Testis (tissue), 3 donors: ENCODE results near the gene FEV. TPM values are rescaled to one million over a fixed set of nuclear protein-coding genes. Genes with fewer than 3 reads are reported as not detected.

Experiments
- DNase-seq: peaks from one replicate; pipeline ENCODE4 v3.0.0-alpha.2; 2019
- H3K27ac ChIP-seq, 2 donors: fragments of 200-600 bp; sonication (generic); one replicate each; pipeline ENCODE4 v1.5.1; 2019
- H3K27me3 ChIP-seq: fragments of 200-600 bp; sonication (generic); one replicate; pipeline ENCODE4 v1.5.1; 2019
- H3K36me3 ChIP-seq: fragments of 200-600 bp; sonication (generic); one replicate; pipeline ENCODE4 v1.5.1; 2017; ENCODE audit warnings: low read depth; ENCODE audit errors: missing control alignments
- H3K4me1 ChIP-seq: fragments of 200-600 bp; sonication (generic); one replicate; pipeline ENCODE4 v1.5.1; 2019
- H3K4me3 ChIP-seq, 2 donors: fragments of 200-600 bp; sonication (generic); one replicate each; pipeline ENCODE4 v1.5.1; 2017 to 2019
- H3K9me3 ChIP-seq: fragments of 200-600 bp; sonication (generic); one replicate; pipeline ENCODE4 v1.5.1; 2017
- CTCF ChIP-seq, 3 experiments: fragments of 450-650 bp in 2 of 3; fragments of 200-600 bp in 1 of 3; sonication (generic) in 1 of 3; IDR thresholded peaks; one replicate each; pipeline ENCODE4 v1.5.1; 2016 to 2019; ENCODE audit warnings: antibody characterized with exemption in 3 of 3, mild to moderate bottlenecking in 2 of 3, moderate library complexity in 1 of 3
- POLR2A ChIP-seq: fragments of 450-650 bp; IDR thresholded peaks from one replicate; pipeline ENCODE4 v1.6.1; 2017; ENCODE audit warnings: antibody characterized with exemption, mild to moderate bottlenecking, moderate library complexity
- WGBS, 2 donors: methylation state at CpG; one replicate each; pipeline ENCODE4 v1.1.5; 2018; 5-methylcytosine and 5-hydroxymethylcytosine counted together
- intact Hi-C: fragments of 100-400 bp; cut with DNase I; formaldehyde crosslinking; loops from one replicate; pipeline ENCODE4 v1.15.1; 2023; ENCODE audit warnings: low total_unique reads
- polyA plus RNA-seq: library from polyadenylated mRNA; stranded (reverse); fragments of 350-450 nt; fragmentation: Illumina TruSeq; extraction: RNeasy Lipid Tissue Mini Kit (QIAGEN cat#74804); gene quantifications from one replicate; pipeline ENCODE4 v1.2.3, GENCODE V29; 2014; ENCODE audit warnings: low read depth, low replicate concordance; ENCODE audit not compliant: insufficient read depth
- total RNA-seq, 2 donors: library from RNA; depleted of rRNA; stranded (reverse); fragments of >200 nt; gene quantifications; one replicate each; pipeline ENCODE4 v1.2.3, GENCODE V29; 2016

The FEV gene
- total and polyA plus RNA-seq, 3 donors from 2014 or later: not detected

DNA sequence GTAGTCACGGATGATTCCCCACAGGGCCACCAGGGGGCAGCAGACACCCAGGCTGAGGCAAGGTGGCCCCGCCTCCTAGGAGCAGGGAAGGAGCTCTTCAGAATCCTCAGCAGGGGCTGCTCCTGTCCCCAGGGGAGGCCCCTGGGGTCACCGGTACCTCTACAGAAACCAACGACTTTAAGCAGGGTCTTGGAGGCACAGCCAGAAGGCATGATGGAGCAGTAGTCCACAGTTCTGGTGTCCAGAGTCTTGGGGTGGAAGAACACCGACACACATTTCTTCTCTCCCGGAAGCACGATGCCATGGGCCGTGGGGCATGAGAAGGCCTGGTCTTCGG is 44.8 kb upstream of the FEV start:
- DNase-seq: peak; percentile 89
- TF ChIP-seq POLR2A (no peak), CTCF (IDR thresholded peaks at IDR 0.05) (peak; percentile 83 to 96 (median 87))
- Histone ChIP-seq H3K27ac (no peak overlapping the region), H3K36me3 (no peaks in the 10 kb centered on the region), H3K27me3 (no peaks in the 10 kb centered on the region), H3K4me3 (no peak overlapping the region), H3K4me1 (no peaks in the 10 kb centered on the region), H3K9me3 (no peaks in the 10 kb centered on the region)
- intact Hi-C loops: no loop called here
- 44 to 56% methylated on average over 7 to 9 of the region's 9 CpGs for WGBS, 2 donors

GRCh38 chr2:219028996-219029828 is 44.2 kb upstream of the FEV start:
- intact Hi-C loops: no loop called here
- Histone ChIP-seq H3K4me3 (no peak overlapping the region), H3K9me3 (no peaks in the 10 kb centered on the region), H3K4me1 (no peaks in the 10 kb centered on the region), H3K27me3 (no peaks in the 10 kb centered on the region), H3K27ac (no peak overlapping the region), H3K36me3 (no peaks in the 10 kb centered on the region)
- TF ChIP-seq CTCF (IDR thresholded peaks at IDR 0.05): no peak
- TF ChIP-seq POLR2A: no peak
- 76 to 93% methylated on average over 6 to 13 of the region's 13 CpGs for WGBS, 2 donors
- DNase-seq: no peak

DNA sequence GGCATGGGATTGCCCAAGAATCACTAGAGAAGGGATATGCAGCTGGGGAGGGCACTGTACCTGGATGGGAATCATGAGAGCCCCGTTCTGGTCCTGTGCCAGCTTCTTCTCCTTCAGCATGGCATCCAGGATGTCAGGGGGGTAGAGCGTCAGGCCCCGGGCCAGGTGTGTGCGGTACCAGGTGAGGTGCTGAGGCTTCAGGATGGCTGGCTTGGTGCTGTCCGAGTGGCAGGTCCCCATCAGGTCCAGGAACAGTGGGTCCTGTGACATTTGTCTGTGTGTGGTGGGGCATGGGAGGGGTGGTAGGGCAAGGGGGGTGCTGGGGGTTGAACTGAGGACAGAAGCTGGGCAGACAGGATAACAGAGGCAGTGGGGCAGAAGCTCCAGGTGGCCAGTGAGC is 43.2 kb upstream of the FEV start:
- Histone ChIP-seq H3K4me3 (no peak overlapping the region), H3K27me3 (no peaks in the 10 kb centered on the region), H3K36me3 (no peaks in the 10 kb centered on the region), H3K9me3 (no peaks in the 10 kb centered on the region), H3K27ac (no peak overlapping the region), H3K4me1 (no peaks in the 10 kb centered on the region)
- TF ChIP-seq POLR2A (no peak), CTCF (IDR thresholded peaks at IDR 0.05) (no peak)
- 78 to 86% methylated on average over 5 of the region's 5 CpGs for WGBS, 2 donors
- intact Hi-C loops: no loop called here
- DNase-seq: no peak

DNA sequence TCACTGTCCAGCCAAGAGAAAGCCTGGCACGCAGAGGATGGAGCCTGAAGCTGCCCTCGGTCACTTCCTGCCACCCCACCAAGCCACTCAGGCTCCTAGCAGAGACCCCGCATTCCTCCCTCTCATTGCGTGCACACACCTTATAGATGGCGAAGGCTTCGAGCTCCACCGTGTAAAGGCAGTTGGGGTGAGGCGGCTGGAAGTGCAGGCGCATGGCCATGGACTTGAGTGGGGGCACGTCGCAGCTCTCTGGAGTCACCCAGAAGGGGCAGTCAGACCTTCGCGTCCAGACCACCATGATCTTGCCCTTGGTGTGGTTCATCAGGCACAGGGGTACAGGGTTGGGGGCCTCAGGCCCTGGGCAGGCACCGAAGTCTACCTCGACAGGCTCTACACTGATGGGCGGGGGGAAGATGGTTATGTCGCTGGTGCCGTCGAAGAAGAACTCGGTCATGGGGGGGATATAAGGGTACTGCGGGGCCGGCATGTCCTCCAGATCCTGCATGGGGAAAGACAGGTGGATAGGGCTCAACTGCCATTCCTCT is 42.6 kb upstream of the FEV start:
- WGBS, 2 donors: 90 to 96% methylated on average over 21 to 22 of the region's 22 CpGs
- H3K4me3 ChIP-seq: no peak overlapping the region
- no peaks in the 10 kb centered on the region for H3K4me1 ChIP-seq
- intact Hi-C loops: no loop called here
- H3K9me3 ChIP-seq: no peaks in the 10 kb centered on the region
- no peaks in the 10 kb centered on the region for H3K27me3 ChIP-seq
- no peak overlapping the region for H3K27ac ChIP-seq
- TF ChIP-seq CTCF (IDR thresholded peaks at IDR 0.05) (no peak), POLR2A (no peak)
- no peaks in the 10 kb centered on the region for H3K36me3 ChIP-seq
- no peak for DNase-seq

- Histone ChIP-seq H3K4me1 (no peaks in the 10 kb centered on the region), H3K9me3 (no peaks in the 10 kb centered on the region), H3K36me3 (no peaks in the 10 kb centered on the region), H3K27me3 (no peaks in the 10 kb centered on the region), H3K4me3 (no peak overlapping the region), H3K27ac (no peak overlapping the region)
- DNase-seq: no peak
- no peak for TF ChIP-seq CTCF (IDR thresholded peaks at IDR 0.05)
- TF ChIP-seq POLR2A: no peak
- WGBS, 2 donors: 79 to 85% methylated on average over 6 to 7 of the region's 7 CpGs
- intact Hi-C loops: no loop called here
Observed at GRCh38 chr2:219026946-219027345, 42.0 kb upstream of the FEV start.
